GM19023 (cell line): ENCODE measurements around the gene PSMD13.
"Not testable (repeated sequence)": the region's sequence is repeated elsewhere in the genome, so short reads cannot be mapped to it uniquely, and the experiment has no call there.

Source experiments
- ATAC-seq: cut with Tn5 transposase; IDR thresholded peaks from one replicate; pipeline ENCODE4 v1.9.1; 2021; ENCODE audit warnings: mild to moderate bottlenecking, moderate library complexity; ENCODE audit not compliant: unreplicated experiment

PSMD13 gene

GRCh38 chr11:216081-216974 is 20.4 kb upstream of the PSMD13 start:
- no peak for ATAC-seq

GRCh38 chr11:217704-218103 is 19.1 kb upstream of the PSMD13 start:
- no peak for ATAC-seq

GRCh38 chr11:218815-219593 is 17.8 kb upstream of the PSMD13 start:
- no peak for ATAC-seq

GRCh38 chr11:220641-221215 is 16.0 kb upstream of the PSMD13 start:
- ATAC-seq, result not testable (repeated sequence)

- ATAC-seq, result no peak
Measured at GRCh38 chr11:221539-221938, 15.2 kb upstream of the PSMD13 start.

GRCh38 chr11:221998-222789 is 14.6 kb upstream of the PSMD13 start:
- ATAC-seq, result no peak

- ATAC-seq, result no peak
Measured at GRCh38 chr11:223026-223789, 13.6 kb upstream of the PSMD13 start.

- no peak for ATAC-seq
Measured at GRCh38 chr11:223884-224283, 12.9 kb upstream of the PSMD13 start.

- no peak for ATAC-seq
Measured at GRCh38 chr11:224424-224823, 12.4 kb upstream of the PSMD13 start.

- ATAC-seq, result no peak
Measured at GRCh38 chr11:225734-226453, 10.9 kb upstream of the PSMD13 start.

- no peak for ATAC-seq
Measured at GRCh38 chr11:227824-228379, 8.9 kb upstream of the PSMD13 start.

GRCh38 chr11:230431-230830 is 6.3 kb upstream of the PSMD13 start:
- ATAC-seq, result no peak

- ATAC-seq, result no peak
Measured at GRCh38 chr11:232783-233565, 3.8 kb upstream of the PSMD13 start.

- no peak for ATAC-seq
Measured at GRCh38 chr11:235180-235579, 1.6 kb upstream of the PSMD13 start.

- ATAC-seq, result peak; percentile 11
Measured at GRCh38 chr11:235609-235996, 1.2 kb upstream of the PSMD13 start.

GRCh38 chr11:235997-236773 is 591 bp upstream of the PSMD13 start, which contains the start of gene SIRT3:
Gene SIRT3, minus strand, starts transcription at chr11:236342. Its CDS starts 14 bp downstream, at chr11:236328.
- ATAC-seq, result peak; percentile 69

GRCh38 chr11:238346-238745 is 1.6 kb downstream of the PSMD13 start:
- ATAC-seq, result not testable (repeated sequence)
